Stimulated activated CD4-positive, alpha-beta T cell treated with anti-CD3 and anti-CD28 coated beads, Interleukin-1b, Interleukin-23, amount 100 ng/mL, for 4 hours (primary cell): ENCODE measurements around the gene TET2.
"Not testable (repeated sequence)": the region's sequence is repeated elsewhere in the genome, so short reads cannot be mapped to it uniquely, and the experiment has no call there.

Source experiments
- DNase-seq, 2 donors: peaks; one replicate each; pipeline ENCODE4 v3.0.0-alpha.2; 2020; ENCODE audit warnings: low read depth in 2 of 2

Gene TET2

GRCh38 chr4:105291925-105292324 is 145.2 kb downstream of the TET2 start:
- no peak for DNase-seq

GRCh38 chr4:105293360-105293759 is 146.7 kb downstream of the TET2 start:
- DNase-seq: no peak

GRCh38 chr4:105296672-105297071 is 150.0 kb downstream of the TET2 start:
- DNase-seq: no peak

- DNase-seq: not testable (repeated sequence)
Measured at GRCh38 chr4:105299027-105299426, 152.4 kb downstream of the TET2 start.

- DNase-seq: no peak
Measured at GRCh38 chr4:105304085-105304484, 157.4 kb downstream of the TET2 start.

- no peak for DNase-seq
Measured at GRCh38 chr4:105305019-105305836, 158.6 kb downstream of the TET2 start.

GRCh38 chr4:105306158-105306781 is 159.6 kb downstream of the TET2 start:
- DNase-seq: peak; percentile 18 to 29

- DNase-seq: no peak
Measured at GRCh38 chr4:105306820-105307219, 160.1 kb downstream of the TET2 start.

- no peak for DNase-seq
Measured at GRCh38 chr4:105318486-105318885, 171.8 kb downstream of the TET2 start.

GRCh38 chr4:105327222-105327621 is 180.5 kb downstream of the TET2 start:
- no peak for DNase-seq

GRCh38 chr4:105327956-105328355 is 181.3 kb downstream of the TET2 start:
- no peak for DNase-seq

GRCh38 chr4:105329081-105329480 is 182.4 kb downstream of the TET2 start:
- no peak for DNase-seq
